ENCODE data around the gene ADSS1.
"Not testable (repeated sequence)": the region's sequence is repeated elsewhere in the genome, so short reads cannot be mapped to it uniquely, and the experiment has no call there.

GRCh38 chr14:104750753-104751057 is 26.7 kb downstream of the ADSS1 start:
- not testable (repeated sequence) for TF ChIP-seq POLR2AphosphoS5 (IDR thresholded peaks at IDR 0.05; ENCODE audit: borderline replicate concordance, low read depth, low read length); EZH2 (IDR thresholded peaks at IDR 0.05); FOXP2 (optimal IDR thresholded peaks at IDR 0.05; ENCODE audit: control extremely low read depth, extremely low read length, insufficient read depth)

Measured in SK-N-MC (cell line).